Inflammatory macrophage (primary cell): ENCODE measurements around the gene DUT.

ENCODE experiments used
- DNase-seq, 2 donors: peaks; one replicate each; pipeline ENCODE4 v3.0.0-alpha.2; 2020 to 2022

Gene DUT

GRCh38 chr15:48371961-48372360 is 40.7 kb downstream of the DUT start:
- no peak for DNase-seq

GRCh38 chr15:48373821-48374451 is 42.7 kb downstream of the DUT start:
- no peak for DNase-seq

- no peak for DNase-seq
These were observed 43.2 kb downstream of the DUT start for GRCh38 chr15:48374472-48374871.

GRCh38 chr15:48375767-48376166 is 44.5 kb downstream of the DUT start:
- no peak for DNase-seq

- DNase-seq = no peak
These were observed 49.0 kb downstream of the DUT start for GRCh38 chr15:48380198-48380597.

- DNase-seq = no peak
These were observed 50.6 kb downstream of the DUT start for GRCh38 chr15:48381861-48382260.

GRCh38 chr15:48383031-48383430 is 51.8 kb downstream of the DUT start:
- DNase-seq = no peak

GRCh38 chr15:48384616-48385015 is 53.4 kb downstream of the DUT start:
- DNase-seq = no peak

GRCh38 chr15:48385031-48385830 is 54.0 kb downstream of the DUT start:
- no peak for DNase-seq

- no peak for DNase-seq
These were observed 57.0 kb downstream of the DUT start for GRCh38 chr15:48388016-48388851.

- no peak for DNase-seq
These were observed 57.7 kb downstream of the DUT start for GRCh38 chr15:48388910-48389309.

- DNase-seq = no peak
These were observed 58.5 kb downstream of the DUT start for GRCh38 chr15:48389691-48390143.

- no peak for DNase-seq
These were observed 60.7 kb downstream of the DUT start for GRCh38 chr15:48391950-48392349.

GRCh38 chr15:48392356-48392755 is 61.1 kb downstream of the DUT start:
- no peak for DNase-seq
